Esophagus squamous epithelium (tissue), 5 donors: Measurements from ENCODE around the gene TMEM123. TPM values are rescaled to one million over a fixed set of nuclear protein-coding genes. Genes with fewer than 3 reads are reported as not detected.

Experiments
- DNase-seq: peaks from one replicate; lab custom pipeline; 2025; lab: John Stamatoyannopoulos, UW
- H3K27ac ChIP-seq, 4 donors: fragments of 200-600 bp; sonication (generic); one replicate each; pipeline ENCODE4 v1.5.1; 2016 to 2019; ENCODE audit warnings: mild to moderate bottlenecking in 1 of 4
- H3K27me3 ChIP-seq, 4 donors: fragments of 200-600 bp; sonication (generic); 1 replicate in 3 of 4; 2 replicates in 1 of 4; pipeline versions ENCODE4 v1.5.1 to v1.6.0; 2017 to 2021; ENCODE audit warnings: antibody characterized with exemption in 1 of 4
- H3K36me3 ChIP-seq, 3 donors: fragments of 200-600 bp; sonication (generic); one replicate each; pipeline ENCODE4 v1.5.1; 2016 to 2019
- H3K4me1 ChIP-seq, 3 donors: fragments of 200-600 bp; sonication (generic); one replicate each; pipeline ENCODE4 v1.5.1; 2017 to 2019
- H3K4me3 ChIP-seq, 4 donors: fragments of 200-600 bp; sonication (generic); 1 replicate in 3 of 4; 2 replicates in 1 of 4; pipeline ENCODE4 v1.5.1; 2016 to 2019; ENCODE audit warnings: mild to moderate bottlenecking in 2 of 4, moderate library complexity in 1 of 4
- H3K9me3 ChIP-seq, 3 donors: fragments of 200-600 bp; sonication (generic); one replicate each; pipeline ENCODE4 v1.5.1; 2016 to 2019
- CTCF ChIP-seq, 6 experiments: fragments of 450-650 bp in 4 of 6; fragments of 200-600 bp in 2 of 6; sonication (generic) in 2 of 6; IDR thresholded peaks; one replicate each; pipeline ENCODE4 v1.5.1; 2016 to 2019; ENCODE audit warnings: antibody characterized with exemption in 6 of 6, mild to moderate bottlenecking in 4 of 6, moderate library complexity in 4 of 6
- POLR2A ChIP-seq, 4 donors: fragments of 450-650 bp; IDR thresholded peaks; one replicate each; pipeline ENCODE4 v1.6.1; 2017; ENCODE audit warnings: antibody characterized with exemption in 4 of 4, mild to moderate bottlenecking in 4 of 4, moderate library complexity in 3 of 4
- WGBS, 2 donors: methylation state at CpG; one replicate each; pipeline ENCODE4 v1.1.5; 2018; 5-methylcytosine and 5-hydroxymethylcytosine counted together
- intact Hi-C: fragments of 100-400 bp; cut with DNase I; formaldehyde crosslinking; loops from one replicate; pipeline ENCODE4 v1.15.0; 2022
- total RNA-seq, 4 donors: library from RNA; depleted of rRNA; stranded (reverse); fragments of >200 nt; gene quantifications; one replicate each; pipeline ENCODE4 v1.1.0, GENCODE V29; 2016
- donor health status: DM: yes; HTN: yes; CAD: no.

TMEM123 gene
- total RNA-seq, 4 donors from 2014 or later, result 53.2 to 152 (median 128) TPM

- intact Hi-C loops, result no loop called here
- Histone ChIP-seq H3K36me3 (no peaks in the 10 kb centered on the region), H3K9me3 (no peaks in the 10 kb centered on the region), H3K27me3 (no peaks in the 10 kb centered on the region), H3K4me3 (no peak overlapping the region), H3K27ac (no peak overlapping the region), H3K4me1 (peaks cover 0 to 31% (median 9%) of the 10 kb centered on the region in 3 donors)
- TF ChIP-seq POLR2A (IDR thresholded peaks at IDR 0.05) (no peak), CTCF (IDR thresholded peaks at IDR 0.05) (no peak)
- 52 to 53% methylated on average over 3 of the region's 3 CpGs for WGBS, 2 donors
- DNase-seq, result no peak
These were observed 31.3 kb downstream of the TMEM123 start for GRCh38 chr11:102421261-102421660.

- Histone ChIP-seq H3K9me3 (no peaks in the 10 kb centered on the region), H3K27me3 (no peaks in the 10 kb centered on the region), H3K36me3 (no peaks in the 10 kb centered on the region), H3K27ac (no peak overlapping the region), H3K4me3 (no peak overlapping the region), H3K4me1 (peaks cover 0 to 31% (median 9%) of the 10 kb centered on the region in 3 donors)
- no peak for DNase-seq
- WGBS, 2 donors, result 57 to 69% methylated on average over 2 of the region's 2 CpGs
- intact Hi-C loops, result no loop called here
- TF ChIP-seq POLR2A (IDR thresholded peaks at IDR 0.05), result no peak
- no peak for TF ChIP-seq CTCF (IDR thresholded peaks at IDR 0.05)
These were observed 32.0 kb downstream of the TMEM123 start for GRCh38 chr11:102420547-102420946.

GRCh38 chr11:102419181-102419580 lies 33.4 kb downstream of the TMEM123 start:
- no peak for DNase-seq
- WGBS, 2 donors, result 35 to 39% methylated on average over 3 of the region's 3 CpGs

GRCh38 chr11:102416976-102417375 lies 35.6 kb downstream of the TMEM123 start:
- WGBS, 2 donors, result 82 to 89% methylated on average over 2 of the region's 2 CpGs
- Histone ChIP-seq H3K4me1 (peaks cover 0 to 28% (median 9%) of the 10 kb centered on the region in 3 donors), H3K27me3 (no peaks in the 10 kb centered on the region), H3K4me3 (no peak overlapping the region), H3K27ac (no peak overlapping the region), H3K9me3 (no peaks in the 10 kb centered on the region), H3K36me3 (no peaks in the 10 kb centered on the region)
- TF ChIP-seq POLR2A (IDR thresholded peaks at IDR 0.05) (no peak), CTCF (IDR thresholded peaks at IDR 0.05) (no peak)
- intact Hi-C loops, result no loop called here
- no peak for DNase-seq

More at GRCh38 chr11:102419181-102419580, 33.4 kb downstream of the TMEM123 start:
- Histone ChIP-seq H3K36me3 (no peaks in the 10 kb centered on the region), H3K4me3 (no peak overlapping the region), H3K4me1 (peaks cover 0 to 35% (median 9%) of the 10 kb centered on the region in 3 donors), H3K9me3 (no peaks in the 10 kb centered on the region), H3K27me3 (no peaks in the 10 kb centered on the region), H3K27ac (no peak overlapping the region)
- TF ChIP-seq POLR2A (IDR thresholded peaks at IDR 0.05), result no peak
- TF ChIP-seq CTCF (IDR thresholded peaks at IDR 0.05), result no peak
- intact Hi-C loops, result no loop called here

GRCh38 chr11:102415304-102415916 lies 37.2 kb downstream of the TMEM123 start:
- 50 to 65% methylated on average over 1 of the region's 1 CpG for WGBS, 2 donors
- Histone ChIP-seq H3K27ac (no peak overlapping the region), H3K4me3 (no peak overlapping the region), H3K27me3 (no peaks in the 10 kb centered on the region), H3K9me3 (no peaks in the 10 kb centered on the region), H3K4me1 (peaks cover 0 to 24% (median 9%) of the 10 kb centered on the region in 3 donors), H3K36me3 (no peaks in the 10 kb centered on the region)
- no peak for DNase-seq
- TF ChIP-seq CTCF (IDR thresholded peaks at IDR 0.05) (no peak), POLR2A (IDR thresholded peaks at IDR 0.05) (no peak)
- intact Hi-C loops, result no loop called here
